ENCODE measurements around the gene BRIP1.
A peak's percentile ranks its signal among the peaks of the same experiment; 100 is the strongest.
"Not testable (repeated sequence)": the region's sequence is repeated elsewhere in the genome, so short reads cannot be mapped to it uniquely, and the experiment has no call there.

BRIP1 gene

DNA sequence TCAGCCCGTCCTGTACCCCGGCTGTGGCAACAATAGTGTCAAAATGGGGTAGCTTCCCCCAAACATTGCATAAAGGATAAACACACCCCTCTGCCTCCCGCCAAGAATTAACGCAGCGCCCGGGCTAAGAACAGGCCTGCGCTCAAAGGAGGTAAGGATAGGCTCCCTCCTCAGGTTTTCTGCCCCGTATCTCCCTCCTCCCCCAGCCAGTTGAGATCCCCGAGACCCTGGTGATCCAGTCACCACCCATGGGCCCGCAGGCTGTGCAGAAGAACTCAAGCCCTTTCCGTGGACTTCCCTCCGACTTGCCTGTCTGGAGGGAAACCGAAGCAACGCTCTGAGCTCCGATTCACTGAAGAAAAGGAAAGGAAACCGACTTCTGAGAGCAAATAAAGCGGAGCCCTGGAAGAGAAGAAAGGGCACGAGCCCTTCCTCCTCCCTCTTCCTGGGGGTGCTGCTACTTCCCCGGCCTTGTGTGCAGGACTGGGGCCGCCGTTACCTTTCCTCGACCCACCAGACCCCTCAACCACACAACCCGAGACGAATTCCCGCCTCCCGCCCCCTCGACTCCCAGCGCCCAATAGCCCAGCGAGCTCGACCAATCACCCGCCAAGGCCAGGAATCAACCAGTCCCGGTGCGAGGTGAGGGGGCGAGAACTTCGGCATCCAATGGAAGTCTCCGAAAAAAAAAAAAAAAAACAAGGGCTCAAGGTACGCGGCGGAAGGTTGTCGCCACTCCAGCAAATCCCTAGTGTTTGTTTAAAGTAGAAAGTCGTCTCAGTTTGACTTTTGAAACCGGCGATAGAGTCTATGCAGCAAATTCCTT lies at the start of gene BRIP1:
BRIP1 (minus strand) TSS at position 554 of the 826 bp plus-strand sequence. CDS start 1,989 bp downstream, outside the sequence.
- DNase-seq: peak; percentile 95

DNA sequence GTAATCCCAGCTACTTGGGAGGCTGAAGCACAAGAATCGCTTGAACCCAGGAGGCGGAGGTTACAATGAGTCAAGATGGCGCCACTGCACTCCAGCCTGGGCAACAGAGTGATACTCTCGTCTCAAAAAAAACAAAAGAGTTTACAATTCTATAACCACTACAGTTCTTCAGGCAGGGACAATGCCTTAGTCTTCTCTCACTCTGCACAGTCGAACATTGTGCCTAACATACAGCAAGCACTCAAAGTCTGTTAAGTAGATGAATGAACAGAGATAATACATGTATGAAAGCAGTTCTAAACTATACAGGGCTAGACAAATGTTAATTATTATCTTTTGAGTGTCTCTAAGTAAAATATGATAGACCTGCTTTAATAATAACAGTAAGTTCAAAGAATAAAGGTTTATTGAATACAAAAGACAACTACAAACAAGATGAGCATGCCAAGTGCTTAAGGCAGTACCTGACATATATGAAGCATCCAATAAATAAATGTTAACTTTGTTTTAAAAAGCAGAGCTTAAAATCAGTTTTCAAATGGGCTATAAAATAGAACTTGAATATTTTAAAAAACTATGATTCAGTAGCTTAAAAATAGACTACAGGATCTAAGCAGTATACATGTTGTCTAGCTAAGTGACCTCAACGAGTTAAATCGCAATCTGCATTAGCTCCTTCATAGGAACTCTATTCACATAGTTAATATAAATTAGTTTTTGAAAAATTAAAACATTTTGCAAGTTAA lies 45.1 kb upstream of the BRIP1 start:
- no peak for DNase-seq

DNA sequence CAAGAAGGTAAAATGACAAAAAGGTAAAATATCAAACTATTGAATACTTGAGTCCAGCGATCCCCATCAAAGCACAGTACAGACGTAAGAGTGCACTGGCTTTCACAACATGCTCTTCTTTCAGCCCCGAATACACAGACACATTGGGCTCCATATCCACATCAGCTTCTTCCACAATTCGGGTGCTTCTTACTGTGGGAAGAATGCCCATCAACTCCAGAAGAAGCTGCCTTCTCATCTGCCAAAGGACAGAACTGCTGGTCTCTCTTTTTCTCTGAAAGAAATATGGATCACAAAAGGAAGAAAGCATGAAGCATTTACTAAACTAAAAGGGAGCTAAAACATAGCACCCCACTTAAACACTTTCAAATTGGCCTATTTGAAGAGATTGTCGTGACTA lies 44.0 kb upstream of the BRIP1 start:
- no peak for DNase-seq

DNA sequence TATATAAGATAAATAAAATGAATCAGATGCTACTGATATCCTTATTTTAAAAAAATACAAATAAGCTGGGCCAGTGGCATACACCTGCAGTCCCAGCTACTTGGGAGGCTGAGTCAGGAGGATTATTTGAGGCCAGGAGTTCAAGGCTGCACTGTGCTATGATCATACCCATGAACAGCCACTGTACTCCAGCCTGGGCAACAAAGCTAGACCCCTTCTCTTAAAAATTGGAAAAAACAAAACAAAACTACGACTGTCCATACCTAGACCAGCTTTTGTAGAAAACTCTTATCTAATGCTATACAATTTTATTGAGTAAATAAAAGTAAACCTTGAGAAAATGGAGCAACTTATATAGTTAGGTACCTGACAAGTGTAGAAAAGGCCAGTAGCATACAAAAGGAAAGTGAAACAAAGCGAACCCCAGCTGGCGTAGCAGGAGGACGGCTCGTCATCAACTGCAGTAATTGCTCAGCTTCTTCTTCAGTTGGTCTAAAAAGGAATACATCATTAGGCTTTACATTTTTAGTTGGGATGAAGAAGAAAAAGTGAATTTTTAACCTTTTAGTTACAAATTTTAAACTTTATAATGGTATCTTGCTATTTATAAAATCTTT lies 40.9 kb upstream of the BRIP1 start:
- DNase-seq: no peak

DNA sequence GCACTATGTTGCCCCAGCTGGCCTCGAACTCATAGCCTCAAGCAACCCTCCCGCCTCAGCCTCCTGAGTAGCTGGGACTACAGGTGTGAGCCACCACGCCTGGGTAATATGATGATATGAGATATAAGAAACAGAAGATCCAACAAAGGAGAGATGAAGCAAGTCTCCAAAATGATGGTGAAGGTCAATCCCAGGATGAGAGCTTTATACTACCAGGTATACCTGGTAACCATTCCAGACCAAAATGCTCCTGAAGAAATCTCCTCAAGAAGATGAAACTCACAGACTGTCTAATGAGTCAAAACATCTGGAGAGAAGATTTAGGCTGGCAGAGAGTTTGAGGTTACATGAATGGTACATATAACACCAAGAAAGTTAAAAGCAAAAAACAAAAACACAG lies 39.9 kb upstream of the BRIP1 start:
- no peak for DNase-seq

DNA sequence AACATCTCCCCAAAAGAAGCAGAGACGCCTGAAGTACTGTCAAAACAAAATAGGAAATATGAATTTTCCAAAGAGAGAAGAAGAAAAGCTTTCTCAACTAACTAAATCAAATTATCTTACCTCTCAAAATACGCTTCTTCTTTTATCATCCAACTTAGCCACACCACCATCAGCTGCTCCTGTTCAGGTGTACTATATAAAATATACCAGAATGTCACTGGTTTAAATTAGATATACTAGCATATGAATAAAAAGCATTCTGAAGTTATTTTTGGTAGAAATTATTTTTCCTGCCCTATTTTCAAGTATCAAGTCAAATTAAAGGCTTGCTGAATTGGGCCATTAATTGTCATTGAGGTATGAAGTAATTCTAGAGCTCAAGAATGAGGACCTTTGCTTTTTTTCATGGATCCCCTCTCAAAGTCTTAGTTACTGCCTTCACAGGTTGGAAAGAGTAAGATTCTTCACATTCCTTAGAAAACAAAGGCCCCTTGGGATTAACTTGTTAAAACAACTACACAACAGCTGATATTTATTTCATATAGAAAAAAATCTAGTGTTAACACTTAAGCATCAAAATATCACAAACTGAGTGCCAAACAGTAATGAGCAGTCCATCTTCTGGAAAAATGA lies 34.3 kb upstream of the BRIP1 start:
- no peak for DNase-seq

DNA sequence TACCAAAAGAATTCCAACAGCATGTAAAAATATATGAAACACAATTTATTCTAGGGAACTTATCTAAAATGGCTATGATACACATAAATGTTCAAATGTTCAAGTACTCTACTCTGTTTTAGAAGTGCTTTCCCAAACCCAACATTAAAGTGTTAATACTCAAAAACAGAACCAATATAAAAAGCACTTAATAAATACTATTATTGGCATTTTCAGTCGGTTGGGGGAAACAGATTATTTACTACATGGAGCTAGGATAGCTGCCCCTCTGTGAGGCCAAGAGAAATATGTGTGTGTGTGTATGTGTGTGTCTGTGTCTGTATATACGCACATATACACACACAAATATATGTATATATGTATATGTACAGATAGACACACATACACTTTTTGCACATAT lies 32.1 kb upstream of the BRIP1 start:
- no peak for DNase-seq

DNA sequence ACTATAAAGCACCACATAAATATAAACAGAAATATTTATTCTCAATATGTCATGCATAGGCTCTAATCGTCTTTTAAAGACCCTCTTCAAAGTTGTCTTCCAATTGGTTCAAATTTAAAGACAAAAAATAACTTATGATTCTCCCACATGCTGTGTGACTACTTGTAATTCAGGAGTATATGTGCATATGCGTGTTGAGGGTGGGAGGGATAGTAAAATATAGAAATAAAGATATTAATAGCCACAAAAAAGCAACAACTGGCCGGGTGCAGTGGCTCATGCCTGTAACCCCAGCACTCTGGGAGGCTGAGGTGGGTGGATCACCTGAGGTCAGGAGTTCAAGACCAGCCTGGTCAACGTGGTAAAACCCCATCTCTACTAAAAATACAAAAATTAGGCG lies 31.0 kb upstream of the BRIP1 start:
- not testable (repeated sequence) for DNase-seq

DNA sequence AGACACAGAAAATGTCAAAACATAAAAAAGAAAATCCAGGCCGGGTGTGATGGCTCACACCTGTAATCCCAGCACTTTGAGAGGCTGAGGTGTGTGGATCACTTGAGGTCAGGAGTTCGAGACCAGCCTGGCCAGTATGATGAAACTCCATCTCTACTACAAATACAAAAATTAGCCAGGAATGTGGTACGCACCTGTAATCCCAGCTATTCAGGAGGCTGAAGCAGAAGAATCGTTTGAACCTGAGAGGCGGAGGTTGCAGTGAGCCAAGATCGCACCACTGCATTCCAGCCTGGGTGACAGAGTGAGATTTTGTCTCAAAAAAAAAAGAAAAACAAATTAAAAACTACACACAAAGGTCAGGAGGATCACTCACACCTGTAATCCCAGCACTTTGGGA lies 24.4 kb upstream of the BRIP1 start:
- not testable (repeated sequence) for DNase-seq

DNA sequence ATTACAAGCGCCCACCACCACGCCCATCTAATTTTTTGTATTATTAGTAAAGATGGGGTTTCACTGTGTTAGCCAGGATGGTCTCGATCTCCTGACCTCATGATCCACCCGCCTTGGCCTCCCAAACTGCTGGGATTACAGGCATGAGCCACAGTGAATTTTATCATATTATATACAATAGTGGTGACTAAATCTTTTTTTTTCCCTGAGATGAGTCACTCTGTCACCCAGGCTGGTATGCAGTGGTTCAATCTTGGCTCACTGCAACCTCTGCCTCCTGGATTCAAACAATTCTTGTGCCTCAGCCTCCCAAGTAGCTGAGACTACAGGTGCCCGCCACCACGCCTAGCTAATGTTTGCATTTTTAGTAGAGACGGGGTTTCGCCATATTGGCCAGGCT lies 22.5 kb upstream of the BRIP1 start:
- DNase-seq: not testable (repeated sequence)

DNA sequence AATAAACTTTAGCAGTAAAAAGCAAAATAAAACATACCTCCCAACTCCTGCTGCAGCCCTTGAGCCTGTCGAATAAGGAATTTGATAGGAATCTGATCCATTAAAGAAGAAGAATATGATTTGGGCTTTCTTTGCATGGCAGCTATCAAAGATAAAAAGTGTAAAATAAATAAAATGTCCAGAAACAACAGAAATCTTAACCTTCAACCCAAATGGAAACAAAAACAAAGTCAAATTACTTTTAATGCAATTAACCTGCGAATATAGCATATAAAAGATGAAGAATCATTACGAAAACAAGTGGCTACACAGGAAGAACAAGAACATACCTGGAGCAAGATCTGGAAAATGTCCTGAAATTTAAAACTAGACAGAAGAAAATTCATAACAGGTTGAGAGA lies 21.5 kb upstream of the BRIP1 start:
- DNase-seq: no peak

DNA sequence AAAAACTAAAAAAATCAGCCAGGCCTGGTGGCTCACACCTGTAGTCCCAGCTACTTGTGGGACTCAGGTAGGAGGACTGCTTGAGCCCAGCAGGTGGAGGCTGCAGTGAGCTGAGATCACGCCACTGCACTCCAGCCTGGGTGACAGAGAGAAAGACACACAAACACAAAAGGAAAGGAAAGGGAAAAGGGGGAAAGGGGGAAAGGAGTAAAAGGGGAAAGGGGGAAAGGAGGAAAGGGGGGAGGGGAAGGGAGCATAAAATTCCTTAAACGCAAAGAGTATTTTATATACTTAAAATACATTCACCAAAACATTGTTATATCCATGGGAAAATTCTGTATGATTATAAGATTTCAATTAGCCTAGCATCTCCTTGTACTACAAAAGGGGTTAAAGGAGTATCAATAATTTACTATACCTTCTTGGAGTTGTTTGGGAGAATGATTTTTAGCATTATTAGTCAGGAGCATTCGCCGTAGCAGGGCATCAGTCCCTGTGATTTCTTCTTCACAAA lies 17.3 kb upstream of the BRIP1 start:
- no peak for DNase-seq

DNA sequence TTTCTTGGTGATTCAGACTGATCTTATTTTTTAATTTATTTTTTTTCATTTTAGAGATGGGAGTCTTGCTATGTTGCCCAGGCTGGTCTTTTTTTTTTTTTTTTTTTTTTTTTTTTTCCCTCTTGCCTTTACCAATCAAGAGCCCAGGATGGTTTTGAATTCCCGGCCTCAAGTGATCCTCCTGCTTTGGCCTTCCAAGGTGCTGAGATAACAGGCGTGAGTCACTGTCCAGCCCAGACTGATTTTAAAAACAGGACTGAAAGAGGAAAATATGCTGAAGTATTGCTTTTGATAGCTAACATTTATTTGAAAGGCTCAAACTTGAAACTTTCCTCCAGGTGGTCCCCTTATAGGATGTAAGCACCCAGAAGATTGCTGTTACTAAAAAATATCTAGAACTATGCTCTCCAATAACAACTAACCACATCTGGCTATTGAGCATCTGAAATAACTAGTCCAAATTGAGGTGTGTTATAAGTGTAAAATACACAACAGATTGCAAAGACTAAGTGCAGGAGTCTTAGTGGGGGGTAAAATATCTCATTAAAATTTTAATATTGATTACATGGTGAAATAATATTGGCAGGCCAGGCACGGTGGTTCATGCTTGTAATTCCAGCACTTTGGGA lies 15.8 kb upstream of the BRIP1 start:
- no peak for DNase-seq

DNA sequence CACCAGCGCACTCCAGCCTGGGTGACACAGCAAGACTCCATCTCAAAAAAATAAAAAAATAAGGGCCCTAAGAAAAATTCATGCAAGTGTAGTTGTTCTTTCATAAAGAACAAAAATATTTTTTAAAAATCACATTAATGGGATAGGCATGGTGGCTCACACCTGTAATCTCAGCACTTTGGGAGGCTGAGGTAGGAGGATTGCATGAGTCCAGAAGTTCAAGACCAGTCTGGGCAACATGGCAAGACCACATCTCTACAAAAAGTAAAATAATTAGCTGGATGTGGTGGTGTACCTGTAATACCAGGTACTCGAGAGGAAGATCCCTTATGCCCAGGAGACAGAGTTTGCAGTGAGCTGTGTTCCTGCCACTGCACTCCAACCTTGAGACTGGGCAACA lies 15.2 kb upstream of the BRIP1 start:
- no peak for DNase-seq

DNA sequence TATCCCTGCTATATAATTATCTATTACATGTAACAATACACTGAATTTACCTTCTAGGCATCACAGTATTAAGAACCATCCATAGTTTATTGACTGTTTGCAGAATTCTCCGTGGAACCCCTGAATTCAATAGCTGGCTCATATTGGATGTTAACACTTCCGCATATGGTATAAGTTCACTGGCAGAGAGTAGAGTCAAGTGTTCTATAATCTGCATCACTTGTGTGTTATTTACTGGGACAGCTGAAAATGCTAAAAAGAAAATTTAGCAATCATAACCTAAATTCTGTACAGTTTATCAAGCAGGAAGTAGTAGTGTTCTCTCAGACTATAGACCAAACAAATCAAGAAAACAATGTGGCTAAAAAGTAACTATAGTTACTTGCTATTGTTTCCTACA lies 14.5 kb upstream of the BRIP1 start:
- DNase-seq: no peak

DNA sequence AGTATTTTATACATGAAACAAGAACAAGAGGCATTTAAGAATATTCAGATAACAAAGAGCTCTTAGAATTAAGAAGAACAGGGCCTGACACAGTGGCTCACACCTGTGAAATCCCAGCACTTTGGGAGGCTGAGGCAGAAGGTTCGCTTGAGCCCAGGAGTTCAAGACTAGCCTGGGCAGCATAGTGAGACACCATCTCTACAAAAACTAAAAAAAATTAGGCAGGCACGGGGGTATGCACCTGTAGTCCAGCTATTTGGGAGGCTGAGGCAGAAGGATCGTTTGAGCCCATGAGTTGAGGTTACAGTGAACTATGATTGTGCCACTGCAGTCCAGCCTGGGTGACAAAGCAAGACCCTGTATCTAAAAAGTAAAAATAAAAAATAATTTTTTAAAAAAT lies 12.5 kb upstream of the BRIP1 start:
- no peak for DNase-seq

DNA sequence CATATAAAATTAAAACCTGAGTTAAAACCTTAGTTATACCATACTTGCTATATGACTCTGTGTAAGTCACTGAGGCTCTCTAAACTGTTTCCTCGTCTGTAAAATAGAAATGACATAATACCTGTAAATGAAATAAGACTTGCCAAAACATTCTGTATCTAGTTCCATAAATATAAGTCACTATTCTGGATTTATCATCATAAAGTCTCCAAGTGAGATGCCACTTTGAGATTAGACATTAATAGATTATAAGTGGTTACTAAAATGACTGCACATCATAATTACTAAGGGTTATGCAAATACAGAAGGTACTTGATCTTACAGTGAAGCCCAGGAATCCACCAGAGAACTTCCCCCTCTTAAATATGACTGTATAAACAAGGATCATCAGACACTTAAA lies 12.0 kb upstream of the BRIP1 start:
- no peak for DNase-seq

DNA sequence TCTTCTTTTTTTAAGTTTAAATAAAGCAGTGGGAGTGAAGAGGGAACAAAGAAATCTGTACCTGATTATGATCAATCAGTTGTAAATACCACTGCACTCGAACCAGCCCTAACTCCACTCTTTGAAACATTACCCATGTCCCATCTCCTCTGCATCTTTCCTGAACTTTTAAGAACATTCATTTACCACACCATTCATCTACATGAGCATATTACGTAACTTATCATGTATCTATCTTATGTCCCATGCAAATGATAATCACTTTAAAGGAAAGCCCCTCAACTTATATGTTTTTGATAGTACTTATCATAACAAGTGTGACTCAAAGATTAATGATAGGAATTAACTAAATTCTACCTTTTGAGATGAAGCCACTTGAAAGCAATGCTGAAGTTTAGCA lies 10.7 kb upstream of the BRIP1 start:
- DNase-seq: no peak

DNA sequence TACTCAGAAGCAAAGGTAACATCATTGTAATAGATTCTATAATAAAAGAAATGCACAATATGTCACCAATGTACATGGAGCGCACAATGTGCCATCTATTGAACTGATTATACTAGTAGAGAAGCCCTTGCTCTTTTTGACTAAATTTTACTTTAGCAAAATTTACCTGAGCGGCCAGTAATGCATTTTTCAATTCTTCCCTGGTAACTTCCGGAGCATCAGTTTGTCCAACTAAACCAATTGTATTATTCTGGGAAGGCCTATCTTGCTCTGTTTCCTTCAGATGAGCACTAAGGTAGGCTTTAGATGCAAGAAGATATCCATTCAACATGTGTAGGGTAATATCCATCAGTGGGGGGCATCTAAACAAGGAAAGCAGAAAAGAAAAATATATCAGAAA lies 8.8 kb upstream of the BRIP1 start:
- no peak for DNase-seq

DNA sequence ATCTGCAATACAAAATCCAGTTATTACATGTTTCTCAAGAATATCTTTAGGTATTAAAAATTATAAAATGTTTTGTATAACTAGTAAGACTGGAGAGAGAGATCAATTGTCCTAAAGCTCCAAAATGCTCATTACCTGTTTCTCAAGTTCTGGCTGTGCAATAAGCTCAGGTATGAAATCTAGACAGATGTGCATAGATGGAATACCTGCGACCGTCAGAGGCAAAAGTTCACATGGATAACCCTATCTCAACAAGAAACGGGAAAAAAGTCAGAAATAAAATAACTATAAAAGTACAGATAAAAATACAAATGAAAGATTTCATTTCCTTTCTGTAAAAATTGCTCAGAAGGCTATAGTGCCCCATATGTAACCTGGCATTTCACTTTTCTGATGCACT lies 5.8 kb upstream of the BRIP1 start:
- no peak for DNase-seq

DNA sequence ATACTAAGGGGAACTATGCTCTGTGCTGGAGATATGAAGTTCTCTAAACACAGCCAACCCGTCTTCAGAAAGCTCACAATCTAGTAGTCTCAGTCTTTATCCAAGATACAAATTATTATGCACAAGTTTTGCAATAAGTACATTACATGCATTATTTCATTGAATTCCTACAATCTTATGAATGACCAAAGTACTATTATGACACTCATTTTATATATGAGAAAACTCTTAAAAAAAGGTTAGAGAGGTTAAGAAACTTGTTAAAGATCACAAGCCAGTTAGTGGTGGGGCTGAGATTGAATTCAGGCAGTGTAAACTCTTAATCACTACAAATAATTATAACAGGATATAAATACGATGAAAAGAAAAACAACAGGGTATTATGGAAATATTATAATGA lies 4.7 kb upstream of the BRIP1 start:
- no peak for DNase-seq

DNA sequence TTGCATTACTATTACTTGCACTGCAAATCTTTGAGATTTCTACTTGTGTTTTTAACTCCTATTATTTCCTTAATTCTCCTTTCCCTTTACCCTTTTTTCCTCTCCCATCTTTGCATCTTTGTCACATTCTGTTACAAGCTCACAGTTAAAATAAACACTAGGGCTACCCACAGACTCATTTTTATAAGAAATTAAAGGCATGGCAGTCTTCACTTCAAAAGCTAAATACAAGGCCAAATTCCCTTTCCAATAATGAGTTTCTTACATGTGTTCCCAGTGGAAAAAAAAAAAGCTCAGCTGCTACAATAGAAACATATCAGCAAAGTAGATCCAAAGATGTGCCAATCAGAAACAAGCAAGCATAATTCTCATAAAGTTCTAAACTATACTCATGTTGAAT lies 3.7 kb upstream of the BRIP1 start:
- DNase-seq: no peak

DNA sequence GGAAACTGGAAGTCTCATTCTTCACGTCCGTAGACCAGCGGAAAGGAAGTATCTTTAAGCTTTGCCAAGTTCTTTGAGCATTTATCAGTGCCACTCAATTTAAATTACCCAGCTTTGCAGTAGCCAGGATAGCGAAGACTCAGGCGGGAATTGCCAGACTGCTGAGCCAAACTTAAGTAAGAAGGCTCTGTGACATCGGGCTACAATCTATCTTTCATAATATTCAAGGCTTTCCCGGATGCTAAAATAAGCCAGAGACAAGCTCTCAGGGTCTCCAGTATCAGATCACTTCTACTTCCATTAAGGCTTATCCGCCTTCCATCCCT lies 436 bp upstream of the BRIP1 start:
- DNase-seq: no peak

Data from T1000 (cell line).